HCT116 (cell line): ENCODE results near the gene TF.

Experiments
- CEBPB ChIP-seq: IDR thresholded peaks from 2 replicates; pipeline ENCODE4 v1.6.1; 2012; ENCODE audit warnings: low read depth
- EGR1 ChIP-seq: IDR thresholded peaks from 2 replicates; pipeline ENCODE4 v1.6.1; 2012; ENCODE audit warnings: low read depth
- EZH2 ChIP-seq: fragments of 200-600 bp; sonication (generic); IDR thresholded peaks from 2 replicates; pipeline ENCODE4 v1.6.1; 2017; ENCODE audit warnings: antibody characterized with exemption, mixed run types
- POLR2A ChIP-seq: IDR thresholded peaks from 2 replicates; pipeline ENCODE4 v1.7.0; 2011; ENCODE audit warnings: borderline replicate concordance; ENCODE audit not compliant: insufficient read depth, insufficient read length; ENCODE audit errors: extremely low read depth
- SP1 ChIP-seq: IDR thresholded peaks from 2 replicates; pipeline ENCODE4 v1.6.1; 2012; ENCODE audit warnings: low read depth
- SRF ChIP-seq: IDR thresholded peaks from 2 replicates; pipeline ENCODE4 v1.6.1; 2012; ENCODE audit warnings: low read depth
- YY1 ChIP-seq: IDR thresholded peaks from 2 replicates; pipeline ENCODE4 v1.6.1; 2011; ENCODE audit warnings: low read length, low read depth, moderate library complexity, mild to moderate bottlenecking; ENCODE audit not compliant: insufficient replicate concordance; ENCODE audit errors: extremely low read depth
- ZFX ChIP-seq: fragments of 450-650 bp; IDR thresholded peaks from 2 replicates; pipeline ENCODE4 v1.6.1; 2017
- TF ChIP-seq, protein P1 (sequence below), 3 experiments: fragments of 200-600 bp in 1 of 3; sonication (generic) in 1 of 3; IDR thresholded peaks in 2 of 3; conservative IDR thresholded peaks in 1 of 3; 2 replicates each; pipeline ENCODE4 v1.5.1; 2012 to 2017; ENCODE audit warnings: low read depth in 2 of 3, low read length in 2 of 3, antibody characterized with exemption in 1 of 3, borderline replicate concordance in 1 of 3, control low read depth in 1 of 3, mild to moderate bottlenecking in 1 of 3, mixed read lengths in 1 of 3, mixed run types in 1 of 3, moderate library complexity in 1 of 3; ENCODE audit not compliant: insufficient read depth in 1 of 3
- TF ChIP-seq, protein P2 (sequence below): IDR thresholded peaks from 2 replicates; pipeline ENCODE4 v1.6.1; 2012; ENCODE audit warnings: low read depth

DNA sequence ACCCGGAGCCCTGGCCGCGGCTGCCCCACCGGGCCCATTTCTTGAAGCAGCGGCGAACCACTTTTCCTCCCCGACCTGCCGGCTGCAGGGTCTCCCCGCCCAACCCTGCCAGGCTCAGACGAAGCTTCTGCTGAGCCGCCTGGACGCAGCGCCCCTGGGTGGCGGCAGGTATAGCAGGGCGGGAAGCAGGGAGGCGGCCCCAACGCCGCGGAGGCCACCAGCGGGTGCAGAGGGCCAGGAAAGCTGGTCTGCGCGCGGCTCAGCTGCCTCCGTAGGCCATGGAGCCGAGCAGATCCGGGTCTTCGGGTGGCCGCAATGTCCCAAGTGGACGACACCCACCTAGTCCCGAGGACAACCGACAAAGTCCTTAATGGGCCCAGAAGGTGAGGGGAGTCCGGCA lies 37.6 kb downstream of the TF start:
- TF ChIP-seq, protein P1, sequence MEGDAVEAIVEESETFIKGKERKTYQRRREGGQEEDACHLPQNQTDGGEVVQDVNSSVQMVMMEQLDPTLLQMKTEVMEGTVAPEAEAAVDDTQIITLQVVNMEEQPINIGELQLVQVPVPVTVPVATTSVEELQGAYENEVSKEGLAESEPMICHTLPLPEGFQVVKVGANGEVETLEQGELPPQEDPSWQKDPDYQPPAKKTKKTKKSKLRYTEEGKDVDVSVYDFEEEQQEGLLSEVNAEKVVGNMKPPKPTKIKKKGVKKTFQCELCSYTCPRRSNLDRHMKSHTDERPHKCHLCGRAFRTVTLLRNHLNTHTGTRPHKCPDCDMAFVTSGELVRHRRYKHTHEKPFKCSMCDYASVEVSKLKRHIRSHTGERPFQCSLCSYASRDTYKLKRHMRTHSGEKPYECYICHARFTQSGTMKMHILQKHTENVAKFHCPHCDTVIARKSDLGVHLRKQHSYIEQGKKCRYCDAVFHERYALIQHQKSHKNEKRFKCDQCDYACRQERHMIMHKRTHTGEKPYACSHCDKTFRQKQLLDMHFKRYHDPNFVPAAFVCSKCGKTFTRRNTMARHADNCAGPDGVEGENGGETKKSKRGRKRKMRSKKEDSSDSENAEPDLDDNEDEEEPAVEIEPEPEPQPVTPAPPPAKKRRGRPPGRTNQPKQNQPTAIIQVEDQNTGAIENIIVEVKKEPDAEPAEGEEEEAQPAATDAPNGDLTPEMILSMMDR (IDR thresholded peaks at IDR 0.05 in 2 of 3, conservative IDR thresholded peaks at IDR 0.05 in 1 of 3; ENCODE audit: borderline replicate concordance in 1 of 3, insufficient read depth in 1 of 3, low read depth in 2 of 3, low read length in 2 of 3): no peak
- no peak for TF ChIP-seq YY1
- TF ChIP-seq EZH2: no peak
- TF ChIP-seq POLR2A: no peak
- TF ChIP-seq SP1: no peak
- no peak for TF ChIP-seq ZFX
- TF ChIP-seq SRF: no peak
- TF ChIP-seq, protein P2, sequence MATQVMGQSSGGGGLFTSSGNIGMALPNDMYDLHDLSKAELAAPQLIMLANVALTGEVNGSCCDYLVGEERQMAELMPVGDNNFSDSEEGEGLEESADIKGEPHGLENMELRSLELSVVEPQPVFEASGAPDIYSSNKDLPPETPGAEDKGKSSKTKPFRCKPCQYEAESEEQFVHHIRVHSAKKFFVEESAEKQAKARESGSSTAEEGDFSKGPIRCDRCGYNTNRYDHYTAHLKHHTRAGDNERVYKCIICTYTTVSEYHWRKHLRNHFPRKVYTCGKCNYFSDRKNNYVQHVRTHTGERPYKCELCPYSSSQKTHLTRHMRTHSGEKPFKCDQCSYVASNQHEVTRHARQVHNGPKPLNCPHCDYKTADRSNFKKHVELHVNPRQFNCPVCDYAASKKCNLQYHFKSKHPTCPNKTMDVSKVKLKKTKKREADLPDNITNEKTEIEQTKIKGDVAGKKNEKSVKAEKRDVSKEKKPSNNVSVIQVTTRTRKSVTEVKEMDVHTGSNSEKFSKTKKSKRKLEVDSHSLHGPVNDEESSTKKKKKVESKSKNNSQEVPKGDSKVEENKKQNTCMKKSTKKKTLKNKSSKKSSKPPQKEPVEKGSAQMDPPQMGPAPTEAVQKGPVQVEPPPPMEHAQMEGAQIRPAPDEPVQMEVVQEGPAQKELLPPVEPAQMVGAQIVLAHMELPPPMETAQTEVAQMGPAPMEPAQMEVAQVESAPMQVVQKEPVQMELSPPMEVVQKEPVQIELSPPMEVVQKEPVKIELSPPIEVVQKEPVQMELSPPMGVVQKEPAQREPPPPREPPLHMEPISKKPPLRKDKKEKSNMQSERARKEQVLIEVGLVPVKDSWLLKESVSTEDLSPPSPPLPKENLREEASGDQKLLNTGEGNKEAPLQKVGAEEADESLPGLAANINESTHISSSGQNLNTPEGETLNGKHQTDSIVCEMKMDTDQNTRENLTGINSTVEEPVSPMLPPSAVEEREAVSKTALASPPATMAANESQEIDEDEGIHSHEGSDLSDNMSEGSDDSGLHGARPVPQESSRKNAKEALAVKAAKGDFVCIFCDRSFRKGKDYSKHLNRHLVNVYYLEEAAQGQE: no peak
- TF ChIP-seq CEBPB: no peak
- TF ChIP-seq EGR1: no peak
